HepG2 (cell line): Measurements from ENCODE around the gene VDAC1. TPM values are rescaled to one million over a fixed set of nuclear protein-coding genes. Genes with fewer than 3 reads are reported as not detected.

Source experiments
- ARID3A ChIP-seq: IDR thresholded peaks from 2 replicates; pipeline ENCODE4 v1.6.1; 2012; ENCODE audit warnings: low read depth, low read length, improper control_type of control experiment
- DDIT3 ChIP-seq: sonication (generic); formaldehyde crosslinking; IDR thresholded peaks from 2 replicates; pipeline ENCODE4 v1.4.0; 2020; ENCODE audit warnings: mild to moderate bottlenecking, missing genetic modification reagents
- FLYWCH1 ChIP-seq: sonication (generic); formaldehyde crosslinking; IDR thresholded peaks from 2 replicates; pipeline ENCODE4 v1.8.1; 2023; ENCODE audit warnings: mild to moderate bottlenecking, missing genetic modification reagents
- NFYB ChIP-seq: sonication (generic); formaldehyde crosslinking; IDR thresholded peaks from 2 replicates; pipeline ENCODE4 v1.4.0; 2020; ENCODE audit warnings: missing genetic modification reagents
- POGZ ChIP-seq: sonication (generic); formaldehyde crosslinking; IDR thresholded peaks from 2 replicates; pipeline ENCODE4 v1.4.0; 2020; ENCODE audit warnings: mild to moderate bottlenecking, missing genetic modification reagents
- SKIL ChIP-seq: sonication (generic); formaldehyde crosslinking; IDR thresholded peaks from 2 replicates; pipeline ENCODE4 v1.8.0; 2022; ENCODE audit warnings: missing genetic modification reagents, mild to moderate bottlenecking, moderate library complexity, borderline replicate concordance
- THRA ChIP-seq: sonication (generic); formaldehyde crosslinking; IDR thresholded peaks from 2 replicates; pipeline ENCODE4 v1.4.0; 2020; ENCODE audit warnings: missing genetic modification reagents, borderline replicate concordance
- TRIM24 ChIP-seq: sonication (generic); formaldehyde crosslinking; IDR thresholded peaks from 2 replicates; pipeline ENCODE4 v1.8.0; 2022; ENCODE audit warnings: mild to moderate bottlenecking, missing genetic modification reagents
- USF2 ChIP-seq, 2 experiments: sonication (generic) in 1 of 2; formaldehyde crosslinking in 1 of 2; IDR thresholded peaks; 2 replicates each; pipeline versions ENCODE4 v1.5.1 to v1.6.1; 2011 to 2020; ENCODE audit warnings: borderline replicate concordance in 1 of 2, low read depth in 1 of 2, low read length in 1 of 2, mild to moderate bottlenecking in 1 of 2, missing genetic modification reagents in 1 of 2, moderate library complexity in 1 of 2
- ZNF138 ChIP-seq: sonication (generic); formaldehyde crosslinking; IDR thresholded peaks from 2 replicates; pipeline ENCODE4 v1.5.0; 2020; ENCODE audit warnings: mild to moderate bottlenecking, low read depth, missing genetic modification reagents
- ZNF18 ChIP-seq: sonication (generic); formaldehyde crosslinking; IDR thresholded peaks from 2 replicates; pipeline ENCODE4 v1.8.0; 2022; ENCODE audit warnings: mild to moderate bottlenecking, missing genetic modification reagents; ENCODE audit not compliant: insufficient replicate concordance
- ZNF280B ChIP-seq: sonication (generic); formaldehyde crosslinking; IDR thresholded peaks from 2 replicates; pipeline ENCODE4 v1.5.0; 2020; ENCODE audit warnings: missing genetic modification reagents, mild to moderate bottlenecking, borderline replicate concordance
- ZNF451 ChIP-seq: sonication (generic); formaldehyde crosslinking; IDR thresholded peaks from 2 replicates; pipeline ENCODE4 v1.5.0; 2020; ENCODE audit warnings: mild to moderate bottlenecking, missing genetic modification reagents
- ZNF7 ChIP-seq: IDR thresholded peaks from 2 replicates; pipeline ENCODE4 v1.6.1; 2016; ENCODE audit warnings: missing biosample characterization, missing genetic modification reagents
- ZNF709 ChIP-seq: sonication (generic); formaldehyde crosslinking; IDR thresholded peaks from 2 replicates; pipeline ENCODE4 v1.5.0; 2020; ENCODE audit warnings: mild to moderate bottlenecking, missing genetic modification reagents
- ZNF773 ChIP-seq: sonication (generic); formaldehyde crosslinking; IDR thresholded peaks from 2 replicates; pipeline ENCODE4 v1.4.0; 2020; ENCODE audit warnings: missing genetic modification reagents, borderline replicate concordance
- polyA plus RNA-seq, 8 experiments: library from polyadenylated mRNA; depleted of rRNA in 3 of 8; stranded (reverse) in 7 of 8; unstranded in 1 of 8; fragments of >200 nt; fragmentation: Illumina TruSeq in 4 of 8; extraction: Trizol in 4 of 8; gene quantifications; 2 replicates each; pipeline versions ENCODE4 v1.2.1 to v1.2.3, GENCODE V29; 2011 to 2016; ENCODE audit warnings: low read depth in 4 of 8, missing spikeins in 1 of 8, mixed read lengths in 1 of 8; ENCODE audit not compliant: insufficient read depth in 1 of 8
- total RNA-seq, 5 experiments: library from RNA; depleted of rRNA; stranded (reverse); fragments of >200 nt; fragmentation: Illumina TruSeq; extraction: Trizol; gene quantifications; 2 replicates each; pipeline ENCODE4 v1.2.3, GENCODE V29; 2016; ENCODE audit warnings: low read depth in 1 of 5

Gene VDAC1
- total and polyA plus RNA-seq, 2 of the 13 experiments (the other 11 are each of a cell fraction or from before 2014, with no cell fraction given), result 112 to 380 TPM

GRCh38 chr5:134018154-134018985, 13.6 kb upstream of the VDAC1 start (continued):
- TF ChIP-seq USF2 (IDR thresholded peaks at IDR 0.05; ENCODE audit: low read depth, low read length) (no peak), USF2 (CRISPR knock-in tag; IDR thresholded peaks at IDR 0.05; ENCODE audit: borderline replicate concordance) (no peak), ZNF280B (no peak), ZNF18 (no peak), DDIT3 (CRISPR knock-in tag) (no peak), ZNF451 (CRISPR knock-in tag) (no peak), FLYWCH1 (no peak), ARID3A (peak; percentile 77), ZNF709 (CRISPR knock-in tag) (peak; percentile 49; the same call in 1 of the 2 replicates), THRA (peak; percentile 70; the same call in 1 of the 2 replicates), ZNF138 (CRISPR knock-in tag) (no peak), ZNF7 (no peak), TRIM24 (no peak), NFYB (CRISPR knock-in tag) (no peak), ZNF773 (CRISPR knock-in tag) (no peak), SKIL (CRISPR knock-in tag) (peak; percentile 64; the same call in 1 of the 2 replicates), POGZ (CRISPR knock-in tag) (peak; percentile 78; the same call in 1 of the 2 replicates)
